Thyroid gland (tissue), 4 donors: ENCODE data around the gene HIP1. TPM values are rescaled to one million over a fixed set of nuclear protein-coding genes. Genes with fewer than 3 reads are reported as not detected.
"Not testable (repeated sequence)": the region's sequence is repeated elsewhere in the genome, so short reads cannot be mapped to it uniquely, and the experiment has no call there.

Source experiments
- DNase-seq, 2 donors: peaks; one replicate each; pipeline ENCODE4 v3.0.0-alpha.2; 2019
- H3K27ac ChIP-seq, 3 donors: fragments of 200-600 bp; sonication (generic); 1 replicate in 2 of 3; 2 replicates in 1 of 3; pipeline ENCODE4 v1.5.1; 2016 to 2019; ENCODE audit warnings: mild to moderate bottlenecking in 1 of 3, moderate library complexity in 1 of 3
- H3K27me3 ChIP-seq: fragments of 200-600 bp; sonication (generic); one replicate; pipeline ENCODE4 v1.5.1; 2019
- H3K36me3 ChIP-seq, 2 donors: fragments of 200-600 bp; sonication (generic); one replicate each; pipeline ENCODE4 v1.5.1; 2016 to 2019
- H3K4me1 ChIP-seq, 2 donors: fragments of 200-600 bp; sonication (generic); one replicate each; pipeline ENCODE4 v1.5.1; 2017 to 2019
- H3K4me3 ChIP-seq, 3 donors: fragments of 200-600 bp; sonication (generic); replicated peaks in 1 of 3; 1 replicate in 2 of 3; 2 replicates in 1 of 3; pipeline ENCODE4 v1.5.1; 2016; ENCODE audit warnings: mild to moderate bottlenecking in 1 of 3
- H3K9me3 ChIP-seq: fragments of 200-600 bp; sonication (generic); one replicate; pipeline ENCODE4 v1.5.1; 2017
- POLR2A ChIP-seq, 2 donors: fragments of 450-650 bp; IDR thresholded peaks; one replicate each; pipeline ENCODE4 v1.6.1; 2017; ENCODE audit warnings: antibody characterized with exemption in 2 of 2, mild to moderate bottlenecking in 2 of 2, moderate library complexity in 1 of 2
- WGBS, 2 donors: methylation state at CpG; one replicate each; pipeline ENCODE4 v1.1.5; 2017; 5-methylcytosine and 5-hydroxymethylcytosine counted together
- intact Hi-C: fragments of 100-400 bp; cut with DNase I; formaldehyde crosslinking; loops from one replicate; pipeline ENCODE4 v1.15.1; 2023
- total RNA-seq, 4 donors: library from RNA; depleted of rRNA; stranded (reverse); fragments of >200 nt; gene quantifications; one replicate each; pipeline ENCODE4 v1.2.3, GENCODE V29; 2016
- TF ChIP-seq, protein P1 (sequence below), 6 experiments: fragments of 200-600 bp in 3 of 6; fragments of 450-650 bp in 3 of 6; sonication (generic) in 3 of 6; IDR thresholded peaks; one replicate each; pipeline ENCODE4 v1.5.1; 2016 to 2019; ENCODE audit warnings: antibody characterized with exemption in 6 of 6, mild to moderate bottlenecking in 2 of 6, inconsistent platforms in 1 of 6, moderate library complexity in 1 of 6

Gene HIP1
- total RNA-seq, 4 donors from 2014 or later: 25.4 to 39.6 (median 28.1) TPM

DNA sequence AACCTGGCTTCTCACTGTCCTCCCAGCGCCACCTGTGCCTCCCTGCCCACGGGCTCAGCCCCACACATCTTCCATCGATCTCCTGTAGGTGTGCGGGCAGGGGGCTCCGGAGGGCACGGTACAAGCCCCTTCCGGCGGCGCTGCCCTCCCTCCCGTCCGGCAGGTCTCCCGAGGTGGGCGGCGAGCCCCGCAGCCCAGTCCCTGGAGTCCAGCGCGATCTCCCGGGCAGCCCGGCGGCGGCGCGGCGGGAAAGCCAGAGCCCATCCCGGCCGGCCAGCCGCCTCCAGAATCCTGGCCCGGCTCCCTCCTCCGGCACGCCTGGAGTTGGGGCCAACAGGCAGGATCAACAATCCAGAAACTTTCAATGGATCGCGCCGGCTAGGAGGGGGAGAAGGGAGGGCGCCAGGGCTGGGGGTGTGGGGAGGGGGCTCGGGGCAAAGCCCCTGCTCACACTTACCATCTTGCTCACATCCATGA lies 100.1 kb downstream of the HIP1 start:
- TF ChIP-seq, protein P1, sequence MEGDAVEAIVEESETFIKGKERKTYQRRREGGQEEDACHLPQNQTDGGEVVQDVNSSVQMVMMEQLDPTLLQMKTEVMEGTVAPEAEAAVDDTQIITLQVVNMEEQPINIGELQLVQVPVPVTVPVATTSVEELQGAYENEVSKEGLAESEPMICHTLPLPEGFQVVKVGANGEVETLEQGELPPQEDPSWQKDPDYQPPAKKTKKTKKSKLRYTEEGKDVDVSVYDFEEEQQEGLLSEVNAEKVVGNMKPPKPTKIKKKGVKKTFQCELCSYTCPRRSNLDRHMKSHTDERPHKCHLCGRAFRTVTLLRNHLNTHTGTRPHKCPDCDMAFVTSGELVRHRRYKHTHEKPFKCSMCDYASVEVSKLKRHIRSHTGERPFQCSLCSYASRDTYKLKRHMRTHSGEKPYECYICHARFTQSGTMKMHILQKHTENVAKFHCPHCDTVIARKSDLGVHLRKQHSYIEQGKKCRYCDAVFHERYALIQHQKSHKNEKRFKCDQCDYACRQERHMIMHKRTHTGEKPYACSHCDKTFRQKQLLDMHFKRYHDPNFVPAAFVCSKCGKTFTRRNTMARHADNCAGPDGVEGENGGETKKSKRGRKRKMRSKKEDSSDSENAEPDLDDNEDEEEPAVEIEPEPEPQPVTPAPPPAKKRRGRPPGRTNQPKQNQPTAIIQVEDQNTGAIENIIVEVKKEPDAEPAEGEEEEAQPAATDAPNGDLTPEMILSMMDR (IDR thresholded peaks at IDR 0.05): no peak
- TF ChIP-seq POLR2A (IDR thresholded peaks at IDR 0.05): no peak
- Histone ChIP-seq H3K27me3 (no peaks in the 10 kb centered on the region), H3K36me3 (no peaks in the 10 kb centered on the region), H3K27ac (peak overlapping the region; percentile 47 to 89 (median 82)), H3K4me1 (peaks cover 12 to 18% of the 10 kb centered on the region in 2 donors), H3K4me3 (peak overlapping the region; percentile 14 to 74 (median 28)), H3K9me3 (no peaks in the 10 kb centered on the region)
- 0 to 5% methylated on average over 4 to 19 of the region's 35 CpGs for WGBS, 2 donors
- DNase-seq: peak; percentile 68 to 73
- intact Hi-C loops: loop anchor here (5.0 kb wide), 1 partner anchor 66 kb away; no protein-coding TSS in a partner anchor

DNA sequence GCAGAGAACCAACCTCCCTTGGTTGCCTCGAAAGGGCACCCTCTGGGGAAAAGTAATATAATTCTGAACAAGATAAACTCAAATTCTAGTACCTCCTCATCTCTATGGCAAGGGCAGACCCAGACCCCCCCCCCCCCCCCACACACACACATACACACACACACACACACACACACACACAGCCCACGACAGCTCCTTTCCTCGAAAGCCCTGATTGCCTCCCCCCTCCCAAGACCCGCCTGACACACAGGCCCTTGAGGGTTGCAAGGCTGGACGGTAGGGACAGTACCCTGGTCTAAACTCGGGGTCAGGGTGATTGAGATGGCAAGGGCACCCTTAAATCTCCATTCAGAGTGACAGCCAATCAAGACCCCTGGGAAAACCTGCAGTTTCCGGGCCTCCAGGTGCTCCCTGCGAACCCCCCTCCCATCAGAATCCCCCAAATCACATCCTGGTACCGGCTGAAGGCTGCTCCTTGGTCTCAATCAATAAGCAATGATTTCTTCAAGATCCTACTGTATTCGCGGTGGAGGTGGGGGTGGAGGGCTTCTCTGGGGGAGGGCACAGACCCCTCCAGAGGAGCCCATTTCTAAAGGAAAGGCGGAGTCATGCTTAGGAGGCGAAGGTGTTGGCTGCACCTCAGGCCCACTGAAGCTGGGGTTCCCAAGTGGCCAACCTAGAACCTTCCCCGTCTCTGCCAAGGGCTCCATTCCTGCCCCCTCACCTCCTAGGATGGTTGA lies 100.7 kb downstream of the HIP1 start:
- Histone ChIP-seq H3K4me3 (peak overlapping the region in 2 of 3 donors; percentile 14 to 74), H3K9me3 (no peaks in the 10 kb centered on the region), H3K4me1 (peaks cover 12 to 18% of the 10 kb centered on the region in 2 donors), H3K36me3 (no peaks in the 10 kb centered on the region), H3K27me3 (no peaks in the 10 kb centered on the region), H3K27ac (peak overlapping the region in 2 of 3 donors; percentile 82 to 89)
- WGBS, 2 donors: 33 to 43% methylated on average over 9 to 12 of the region's 14 CpGs
- no peak for DNase-seq
- TF ChIP-seq, protein P1 (IDR thresholded peaks at IDR 0.05): no peak
- TF ChIP-seq POLR2A (IDR thresholded peaks at IDR 0.05): no peak
- intact Hi-C loops: loop anchor here (5.0 kb wide), 1 partner anchor 66 kb away; no protein-coding TSS in a partner anchor

DNA sequence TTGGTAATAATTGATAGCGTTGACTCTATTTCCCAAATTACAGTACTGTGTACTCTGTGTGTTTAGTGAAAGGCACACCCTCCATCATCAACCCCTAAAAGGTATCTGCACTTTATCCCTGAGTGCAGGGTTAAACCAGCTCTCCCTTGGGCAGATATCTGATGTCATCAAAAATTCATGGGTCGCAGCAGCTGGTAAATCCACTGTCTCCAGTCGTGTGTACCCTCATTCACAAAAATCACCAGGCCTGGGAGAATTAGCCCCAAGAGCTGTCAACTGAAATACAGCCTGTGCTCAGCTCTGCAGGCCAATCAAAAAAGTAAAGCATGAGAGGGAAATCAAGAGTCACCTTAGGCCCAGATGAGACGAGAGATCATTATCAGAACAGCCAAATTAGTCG lies 103.7 kb downstream of the HIP1 start:
- no peak for DNase-seq
- no peak overlapping the region for H3K27ac ChIP-seq
- WGBS, 2 donors: 81 to 86% methylated on average over 5 of the region's 5 CpGs

DNA sequence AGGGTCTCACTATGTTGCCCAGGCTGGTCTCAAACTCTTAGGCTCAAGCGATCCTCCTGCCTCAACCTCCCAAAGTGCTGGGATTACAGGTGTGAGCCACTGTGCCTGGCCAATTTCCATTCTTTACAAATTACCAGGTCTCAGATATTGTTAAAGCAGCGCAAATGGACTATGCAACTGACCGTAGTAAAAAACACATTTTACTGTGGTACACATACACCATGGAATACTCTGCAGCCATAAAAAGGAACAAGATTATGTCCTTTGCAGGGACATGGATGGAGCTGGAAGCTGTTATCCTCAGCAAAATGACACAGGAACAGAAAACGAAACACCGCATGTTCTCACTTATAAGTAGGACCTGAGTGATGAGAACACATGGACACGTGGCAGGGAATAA lies 106.2 kb downstream of the HIP1 start:
- DNase-seq: not testable (repeated sequence)

More for the DNA sequence above, 103.7 kb downstream of the HIP1 start:
- Histone ChIP-seq H3K4me3 (no peak overlapping the region), H3K27me3 (no peaks in the 10 kb centered on the region), H3K36me3 (no peaks in the 10 kb centered on the region), H3K9me3 (no peaks in the 10 kb centered on the region), H3K4me1 (peaks cover 11 to 17% of the 10 kb centered on the region in 2 donors)
- intact Hi-C loops: loop anchor here (5.0 kb wide), 1 partner anchor 63 kb away; no protein-coding TSS in a partner anchor
- TF ChIP-seq, protein P1 (IDR thresholded peaks at IDR 0.05): no peak
- no peak for TF ChIP-seq POLR2A (IDR thresholded peaks at IDR 0.05)

DNA sequence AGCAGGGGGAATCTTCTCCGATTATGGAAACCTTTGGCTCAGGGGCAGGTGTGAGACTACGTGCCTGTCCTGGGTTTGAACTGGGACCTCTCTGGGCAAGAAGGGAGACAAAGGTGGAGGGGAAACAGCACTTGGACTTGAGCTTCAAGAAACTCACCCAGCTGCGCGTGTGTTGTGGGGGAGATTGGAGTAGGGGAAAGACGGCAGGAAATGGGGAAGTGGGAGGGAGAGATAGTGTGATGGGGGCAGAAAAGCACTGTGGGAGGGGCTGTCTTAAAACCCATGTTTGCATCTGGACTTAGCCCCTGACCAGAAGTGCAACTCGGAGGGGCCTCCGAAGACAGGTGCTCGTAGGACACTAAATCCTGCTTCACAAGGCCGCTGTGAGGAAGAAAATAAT lies 107.0 kb downstream of the HIP1 start:
- no peak overlapping the region for H3K27ac ChIP-seq
- TF ChIP-seq POLR2A (IDR thresholded peaks at IDR 0.05): no peak
- TF ChIP-seq, protein P1 (IDR thresholded peaks at IDR 0.05): no peak
- H3K4me1 ChIP-seq: peaks cover 20% of the 10 kb centered on the region in 2 donors
- no peaks in the 10 kb centered on the region for H3K9me3 ChIP-seq
- 86 to 91% methylated on average over 9 of the region's 9 CpGs for WGBS, 2 donors
- H3K27me3 ChIP-seq: no peaks in the 10 kb centered on the region
- intact Hi-C loops: no loop called here
- no peak overlapping the region for H3K4me3 ChIP-seq
- no peaks in the 10 kb centered on the region for H3K36me3 ChIP-seq
- DNase-seq: no peak

More for the DNA sequence above, 106.2 kb downstream of the HIP1 start:
- H3K9me3 ChIP-seq, H3K4me3 ChIP-seq, H3K27ac ChIP-seq, H3K27me3 ChIP-seq, H3K36me3 ChIP-seq, intact Hi-C loops: not testable (repeated sequence)
- WGBS, 2 donors: 97 to 100% methylated on average over 6 of the region's 6 CpGs
- peaks cover 14% of the 10 kb centered on the region in 2 donors for H3K4me1 ChIP-seq
